ENCODE results near the gene MS4A4A. TPM values are rescaled to one million over a fixed set of nuclear protein-coding genes. Genes with fewer than 3 reads are reported as not detected.
A peak's percentile ranks its signal among the peaks of the same experiment; 100 is the strongest.

Gene MS4A4A
- total RNA-seq, 3 donors from 2014 or later: 4.0 to 31.9 (median 20.2) TPM

GRCh38 chr11:60263402-60263801 lies 17.1 kb upstream of the MS4A4A start:
- intact Hi-C loops (cut with DNase I, micrococcal nuclease): no loop called here
- DNase-seq: no peak
- ATAC-seq: no peak

GRCh38 chr11:60264644-60265043 lies 15.8 kb upstream of the MS4A4A start:
- TF ChIP-seq CTCF (IDR thresholded peaks at IDR 0.05): no peak
- Histone ChIP-seq H3K4me3 (no peak overlapping the region), H3K36me3 (ENCODE audit: low read depth) (no peaks in the 10 kb centered on the region), H3K4me1 (ENCODE audit: low read depth) (no peaks in the 10 kb centered on the region), H3K9me3 (no peaks in the 10 kb centered on the region)
- no peak for DNase-seq
- intact Hi-C loops (cut with DNase I, micrococcal nuclease): no loop called here
- no peak for ATAC-seq

More at GRCh38 chr11:60263402-60263801, 17.1 kb upstream of the MS4A4A start:
- Histone ChIP-seq H3K9me3 (no peaks in the 10 kb centered on the region), H3K4me1 (ENCODE audit: low read depth) (no peaks in the 10 kb centered on the region), H3K36me3 (ENCODE audit: low read depth) (no peaks in the 10 kb centered on the region), H3K4me3 (no peak overlapping the region)
- no peak for TF ChIP-seq CTCF (IDR thresholded peaks at IDR 0.05)

- DNase-seq: peak in 1 of 3 donors; percentile 65
Measured at GRCh38 chr11:60265373-60266214, 14.9 kb upstream of the MS4A4A start.

GRCh38 chr11:60274416-60274815 lies 6.0 kb upstream of the MS4A4A start:
- ATAC-seq (no peak), DNase-seq (no peak)
- no peaks in the 10 kb centered on the region for H3K4me1 ChIP-seq (ENCODE audit: low read depth)
- H3K36me3 ChIP-seq (ENCODE audit: low read depth): no peaks in the 10 kb centered on the region
- H3K9me3 ChIP-seq: no peaks in the 10 kb centered on the region
- intact Hi-C loops (cut with DNase I, micrococcal nuclease): no loop called here
- TF ChIP-seq CTCF (IDR thresholded peaks at IDR 0.05): no peak
- H3K4me3 ChIP-seq: no peak overlapping the region

More at GRCh38 chr11:60265373-60266214, 14.9 kb upstream of the MS4A4A start:
- peak; percentile 21 for TF ChIP-seq CTCF (IDR thresholded peaks at IDR 0.05)
- no peaks in the 10 kb centered on the region for H3K4me1 ChIP-seq (ENCODE audit: low read depth)
- no peaks in the 10 kb centered on the region for H3K36me3 ChIP-seq (ENCODE audit: low read depth)
- H3K9me3 ChIP-seq: no peaks in the 10 kb centered on the region
- no peak overlapping the region for H3K4me3 ChIP-seq
- intact Hi-C loops (cut with DNase I, micrococcal nuclease): no loop called here
- ATAC-seq: peak; percentile 37

- Histone ChIP-seq H3K9me3 (no peaks in the 10 kb centered on the region), H3K36me3 (ENCODE audit: low read depth) (no peaks in the 10 kb centered on the region), H3K4me1 (ENCODE audit: low read depth) (no peaks in the 10 kb centered on the region), H3K4me3 (no peak overlapping the region)
- TF ChIP-seq CTCF (IDR thresholded peaks at IDR 0.05): no peak
- no peak for DNase-seq
- intact Hi-C loops (cut with DNase I, micrococcal nuclease): no loop called here
- ATAC-seq: no peak
Measured at GRCh38 chr11:60281485-60281884, 1.0 kb downstream of the MS4A4A start.

All from mucosa of descending colon (tissue), 3 donors.